NCI-H524 treated with DMSO at 0.1 percent for 48 hours (cell line): ENCODE results near the gene HASPIN.

ENCODE experiments used
- DNase-seq: peaks from one replicate; lab custom pipeline; 2025; lab: John Stamatoyannopoulos, UW

The HASPIN gene

GRCh38 chr17:3763777-3764170 is 40.1 kb downstream of the HASPIN start:
- DNase-seq: no peak

DNA sequence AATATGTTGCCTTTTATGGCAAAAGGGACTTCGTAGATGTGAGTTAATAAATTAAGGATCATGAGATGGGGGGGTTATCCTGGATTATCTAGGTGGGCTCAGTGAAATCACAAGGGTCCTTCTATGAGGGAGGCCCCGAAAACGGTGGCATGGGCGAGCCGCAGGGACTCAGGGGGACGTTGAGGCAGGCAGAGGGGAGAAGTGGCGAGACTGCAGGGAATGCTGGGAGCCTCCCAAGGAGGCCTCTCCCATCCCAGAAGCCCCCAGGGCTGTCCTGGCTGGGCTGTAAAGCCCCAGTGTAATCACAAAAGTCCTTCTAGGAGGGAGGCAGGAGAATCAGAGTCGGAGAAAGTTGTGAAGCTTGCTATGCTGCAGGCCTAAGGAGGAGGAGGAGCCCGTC is 42.3 kb downstream of the HASPIN start:
- no peak for DNase-seq

GRCh38 chr17:3766779-3767178 is 43.1 kb downstream of the HASPIN start:
- no peak for DNase-seq

DNA sequence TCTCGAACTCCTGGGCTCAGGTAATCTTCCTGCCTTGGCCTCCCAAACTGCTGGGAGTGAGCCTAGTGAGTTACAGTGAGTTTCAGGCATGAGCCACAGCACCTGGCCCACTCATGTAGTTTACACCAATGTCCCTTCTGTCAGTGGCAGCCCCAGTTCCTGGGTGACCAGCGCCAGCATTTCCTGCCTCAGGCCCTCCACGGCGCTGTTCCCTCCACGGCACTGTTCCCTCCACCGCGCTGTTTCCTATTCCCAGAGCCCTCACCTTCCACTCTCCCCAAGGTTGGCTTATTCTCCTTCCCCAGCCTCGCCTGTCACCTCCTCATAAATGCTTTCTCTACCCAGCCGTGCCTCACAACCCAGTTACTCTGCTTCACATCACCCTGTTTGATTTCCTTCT is 44.6 kb downstream of the HASPIN start:
- no peak for DNase-seq

GRCh38 chr17:3768769-3769168 is 45.1 kb downstream of the HASPIN start:
- DNase-seq: no peak

DNA sequence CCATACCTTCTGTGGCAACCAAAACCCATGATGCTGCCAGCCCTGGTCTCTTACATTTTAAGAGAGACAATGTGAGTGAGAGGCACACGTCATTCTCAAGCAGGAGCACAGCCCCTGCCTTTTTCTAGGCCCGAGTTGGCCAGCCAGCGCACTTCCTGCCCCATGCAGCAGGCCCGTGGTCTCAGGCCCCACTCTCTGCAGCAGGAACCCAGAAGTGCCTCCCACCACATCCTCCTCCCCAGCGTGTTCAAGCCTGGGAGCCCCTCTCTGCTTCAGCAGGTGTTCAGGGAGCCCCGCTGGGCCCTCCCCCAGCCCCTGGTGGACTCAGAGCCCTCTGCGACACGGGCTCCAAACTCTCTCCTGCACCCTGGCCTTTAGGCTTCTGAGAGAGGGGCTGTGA is 46.8 kb downstream of the HASPIN start:
- no peak for DNase-seq

DNA sequence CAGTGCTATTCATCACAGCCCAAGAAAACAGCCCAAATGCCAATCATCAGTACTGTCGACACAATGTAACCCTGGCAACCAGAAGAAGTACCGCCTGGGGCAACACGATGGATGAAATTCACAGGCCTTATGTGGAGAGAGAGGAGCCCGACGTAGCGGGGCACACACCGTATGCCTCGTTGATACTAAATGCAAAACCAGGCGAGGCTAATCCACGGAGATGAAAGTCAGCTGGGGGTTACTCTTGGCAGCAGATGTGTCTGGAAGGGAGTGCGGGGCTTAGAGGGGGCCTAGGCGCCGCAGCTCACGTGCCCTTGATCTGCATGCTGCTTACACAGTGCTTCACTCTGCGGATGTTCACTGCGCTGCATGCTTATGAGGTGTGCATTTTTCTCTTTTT is 47.4 kb downstream of the HASPIN start:
- DNase-seq: no peak

DNA sequence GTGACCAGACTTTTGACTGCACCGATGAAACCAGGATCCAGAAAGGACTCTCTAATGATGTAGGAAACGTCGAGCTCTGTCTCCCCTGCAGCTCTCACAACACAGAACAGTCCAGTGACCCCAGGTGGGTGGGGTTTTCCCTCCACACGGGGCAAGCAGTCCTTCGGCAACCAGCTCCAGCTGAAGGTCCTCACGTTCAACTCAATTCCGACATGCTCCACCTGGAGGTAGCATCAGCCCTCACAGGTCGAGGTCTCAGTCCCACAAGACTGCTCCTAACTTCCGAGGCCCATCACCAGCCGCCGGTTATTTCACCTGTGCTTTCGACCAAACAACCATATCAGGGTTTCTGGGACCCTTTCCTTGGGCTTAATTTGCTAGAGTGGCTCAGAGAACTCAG is 49.1 kb downstream of the HASPIN start:
- DNase-seq: no peak

- no peak for DNase-seq
Measured at GRCh38 chr17:3773511-3773910, 49.8 kb downstream of the HASPIN start.

DNA sequence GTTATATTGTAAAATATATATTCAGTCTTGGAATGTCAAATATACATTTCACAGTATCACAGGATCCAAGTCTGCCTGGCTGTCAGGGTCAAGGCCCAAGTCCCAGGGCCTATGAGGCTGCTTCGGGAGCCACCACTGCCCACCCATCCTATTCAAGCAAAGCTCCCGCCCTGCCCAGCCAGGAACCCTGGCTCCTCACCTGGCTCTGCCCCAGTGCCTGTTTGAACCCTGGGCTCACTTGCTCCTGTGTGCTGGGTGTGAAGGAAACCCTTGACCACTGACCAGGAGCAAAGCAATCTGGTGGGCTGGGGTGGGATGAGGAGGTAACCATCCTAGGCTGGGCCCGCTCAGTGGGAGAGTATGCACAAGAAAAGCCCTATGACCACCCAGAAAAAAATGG is 50.3 kb downstream of the HASPIN start:
- DNase-seq: no peak
